ENCODE data around the gene PDK2. TPM values are rescaled to one million over a fixed set of nuclear protein-coding genes. Genes with fewer than 3 reads are reported as not detected.

Gene PDK2
- total RNA-seq, 4 donors from 2014 or later, result 42.2 to 72.7 (median 50.7) TPM

DNA sequence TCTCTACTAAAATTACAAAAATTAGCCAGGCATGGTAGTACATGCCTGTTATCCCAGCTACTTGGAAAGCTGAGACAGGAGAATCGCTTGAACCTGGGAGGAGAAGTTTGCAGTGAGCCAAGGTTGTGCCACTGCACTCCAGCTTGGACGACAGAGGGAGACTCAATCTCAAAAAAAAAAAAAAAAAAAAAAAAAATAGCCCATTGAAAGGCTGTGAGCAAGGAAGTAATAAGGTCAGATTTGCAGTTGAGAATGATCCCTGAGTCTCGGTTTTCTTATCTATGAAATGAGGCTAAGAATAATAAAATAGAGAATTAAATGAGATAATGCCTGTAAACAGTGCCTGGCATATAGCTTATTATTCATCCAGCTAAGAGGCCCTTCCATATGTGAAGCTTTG is 1.3 kb upstream of the PDK2 start:
- no peak for DNase-seq (ENCODE audit: low spot score)
- TF ChIP-seq, protein P1, sequence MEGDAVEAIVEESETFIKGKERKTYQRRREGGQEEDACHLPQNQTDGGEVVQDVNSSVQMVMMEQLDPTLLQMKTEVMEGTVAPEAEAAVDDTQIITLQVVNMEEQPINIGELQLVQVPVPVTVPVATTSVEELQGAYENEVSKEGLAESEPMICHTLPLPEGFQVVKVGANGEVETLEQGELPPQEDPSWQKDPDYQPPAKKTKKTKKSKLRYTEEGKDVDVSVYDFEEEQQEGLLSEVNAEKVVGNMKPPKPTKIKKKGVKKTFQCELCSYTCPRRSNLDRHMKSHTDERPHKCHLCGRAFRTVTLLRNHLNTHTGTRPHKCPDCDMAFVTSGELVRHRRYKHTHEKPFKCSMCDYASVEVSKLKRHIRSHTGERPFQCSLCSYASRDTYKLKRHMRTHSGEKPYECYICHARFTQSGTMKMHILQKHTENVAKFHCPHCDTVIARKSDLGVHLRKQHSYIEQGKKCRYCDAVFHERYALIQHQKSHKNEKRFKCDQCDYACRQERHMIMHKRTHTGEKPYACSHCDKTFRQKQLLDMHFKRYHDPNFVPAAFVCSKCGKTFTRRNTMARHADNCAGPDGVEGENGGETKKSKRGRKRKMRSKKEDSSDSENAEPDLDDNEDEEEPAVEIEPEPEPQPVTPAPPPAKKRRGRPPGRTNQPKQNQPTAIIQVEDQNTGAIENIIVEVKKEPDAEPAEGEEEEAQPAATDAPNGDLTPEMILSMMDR (IDR thresholded peaks at IDR 0.05), result no peak
- no peak for ATAC-seq (ENCODE audit: low FRiP score)

DNA sequence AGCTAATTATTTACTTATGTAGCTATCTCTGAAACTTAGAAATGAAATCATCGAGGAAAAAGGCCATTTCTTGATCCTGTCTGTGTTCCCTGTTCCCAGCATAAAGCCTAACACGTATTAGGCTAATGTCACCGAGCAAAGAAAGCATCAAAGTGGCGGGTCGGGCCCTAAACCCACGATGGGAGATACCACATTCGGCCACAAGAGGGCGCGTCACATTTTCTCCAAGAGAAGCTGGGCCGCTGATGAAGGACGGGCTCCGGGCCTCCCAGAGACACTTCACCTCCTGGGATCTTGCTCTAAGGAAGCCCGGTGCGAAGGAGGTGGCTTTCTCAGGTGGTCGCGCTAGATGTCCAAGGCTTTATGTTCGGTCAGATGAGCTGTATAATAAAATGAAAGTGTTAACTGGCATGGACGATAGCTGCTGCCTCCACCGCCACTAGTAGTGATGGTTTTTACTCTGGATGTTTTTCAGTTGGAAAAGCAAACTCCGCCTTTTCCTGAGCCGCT is 853 bp upstream of the PDK2 start:
- TF ChIP-seq, protein P1 (IDR thresholded peaks at IDR 0.05), result peak in 2 of 3 donors; percentile 51 to 79
- peak; percentile 98 for DNase-seq (ENCODE audit: low spot score)
- ATAC-seq (ENCODE audit: low FRiP score), result peak; percentile 55

DNA sequence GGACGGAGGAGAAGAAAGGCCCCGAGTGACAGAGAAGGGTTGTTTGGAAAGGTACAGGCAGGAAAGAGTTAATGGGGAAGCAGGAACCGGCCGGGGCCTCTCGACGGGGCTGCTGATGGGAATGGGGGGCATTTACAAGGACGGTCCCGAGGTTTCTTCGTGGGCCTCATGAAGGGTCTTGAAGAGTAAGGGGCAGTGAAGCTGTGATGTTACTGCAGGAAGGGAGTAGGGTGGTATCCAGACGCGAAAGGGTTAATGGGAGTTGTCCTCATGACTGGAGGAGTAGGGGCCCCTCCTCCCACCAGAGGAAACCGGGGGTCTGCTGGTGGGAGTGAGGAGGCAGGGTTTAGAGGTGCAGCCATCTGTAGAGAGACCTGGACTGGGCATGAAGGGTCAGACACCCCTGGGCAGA is 481 bp downstream of the PDK2 start:
- no peak for ATAC-seq (ENCODE audit: low FRiP score)
- DNase-seq (ENCODE audit: low spot score), result no peak
- TF ChIP-seq, protein P1 (IDR thresholded peaks at IDR 0.05), result no peak

DNA sequence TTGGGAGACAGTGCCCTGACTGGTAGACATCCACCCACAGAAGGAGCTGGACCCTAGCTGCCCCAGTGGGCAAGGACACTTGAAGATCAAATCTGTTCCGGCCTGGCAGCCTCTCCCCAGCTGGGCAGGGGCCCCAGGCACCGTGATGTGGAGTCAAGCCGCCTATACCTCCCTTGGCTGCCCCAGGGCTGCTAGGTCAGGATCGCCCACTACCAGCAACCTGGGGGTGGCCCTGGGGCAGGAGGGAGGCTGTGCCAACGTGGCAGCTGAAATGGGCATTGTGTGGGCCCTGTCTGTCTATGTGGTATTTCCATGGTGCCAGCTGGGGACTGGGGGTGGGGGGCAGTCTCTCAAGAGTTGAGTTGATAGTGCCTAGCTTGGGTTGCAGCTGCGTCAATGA is 941 bp downstream of the PDK2 start:
- TF ChIP-seq, protein P1 (IDR thresholded peaks at IDR 0.05), result no peak
- ATAC-seq (ENCODE audit: low FRiP score) (no peak), DNase-seq (ENCODE audit: low spot score) (no peak)

DNA sequence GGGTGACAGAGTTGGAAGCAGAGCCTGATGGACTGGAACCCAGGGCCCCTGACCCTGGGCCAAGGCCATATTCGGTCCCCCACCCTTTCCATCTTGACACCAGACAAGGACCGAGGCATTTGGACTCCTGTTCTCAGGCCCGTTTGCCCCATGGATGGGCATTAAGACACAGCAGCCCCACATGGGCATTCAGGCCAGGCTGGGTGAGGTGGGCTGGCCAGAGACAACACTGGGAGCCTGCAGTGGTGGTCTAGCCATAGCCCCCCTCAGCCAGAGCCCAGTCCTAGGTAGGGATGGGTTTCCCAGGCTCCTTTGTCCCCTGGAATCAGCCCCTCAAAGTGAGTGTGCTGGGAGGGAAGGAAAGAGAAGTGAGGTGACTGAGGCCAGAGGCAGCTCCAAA is 1.6 kb downstream of the PDK2 start:
- no peak for ATAC-seq (ENCODE audit: low FRiP score)
- no peak for DNase-seq (ENCODE audit: low spot score)
- TF ChIP-seq, protein P1 (IDR thresholded peaks at IDR 0.05), result no peak

DNA sequence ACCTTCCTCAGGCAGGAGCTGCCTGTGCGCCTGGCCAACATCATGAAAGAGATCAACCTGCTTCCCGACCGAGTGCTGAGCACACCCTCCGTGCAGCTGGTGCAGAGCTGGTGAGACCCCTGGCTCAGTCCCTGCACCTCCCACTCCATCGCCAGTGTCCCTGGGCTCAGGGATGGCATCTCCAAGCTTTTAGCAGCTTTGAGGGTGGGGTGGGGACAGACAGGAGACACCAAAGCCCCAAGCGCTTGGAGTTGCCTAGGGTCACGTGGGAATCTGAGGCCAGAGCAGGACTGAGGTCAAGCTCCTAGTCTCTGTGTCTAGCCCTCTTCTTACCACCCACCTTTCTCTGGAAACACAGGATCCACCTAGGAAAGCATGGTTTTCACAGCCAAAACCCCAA is 2.3 kb downstream of the PDK2 start:
- ATAC-seq (ENCODE audit: low FRiP score) (no peak), DNase-seq (ENCODE audit: low spot score) (no peak)
- TF ChIP-seq, protein P1 (IDR thresholded peaks at IDR 0.05), result no peak

DNA sequence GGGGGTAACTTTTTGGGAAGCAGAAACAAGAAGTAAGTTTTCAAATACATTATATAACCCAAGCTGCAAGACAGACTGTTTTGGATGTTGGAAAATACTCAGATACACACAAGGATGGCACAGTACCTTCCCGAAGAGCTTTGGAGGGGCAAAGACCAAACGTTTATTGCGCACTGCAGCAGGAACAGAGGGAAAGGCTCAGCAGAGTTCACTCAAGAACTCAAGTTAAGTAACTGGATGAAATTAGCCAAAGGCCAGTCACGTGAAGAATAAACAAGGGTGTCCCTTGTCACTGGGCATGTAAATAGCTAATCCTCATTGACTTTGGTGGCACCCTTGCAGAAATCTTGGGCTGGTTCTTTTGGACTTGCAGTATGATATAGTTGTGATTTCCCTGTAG is 2.8 kb downstream of the PDK2 start:
- ATAC-seq (ENCODE audit: low FRiP score) (no peak), DNase-seq (ENCODE audit: low spot score) (no peak)
- TF ChIP-seq, protein P1 (IDR thresholded peaks at IDR 0.05), result no peak
